Fibroblast of skin of right quadriceps (primary cell): ENCODE measurements around the gene FTO.

Source experiments
- DNase-seq: peaks from one replicate; pipeline ENCODE4 v3.0.0-alpha.2; 2013

FTO gene

DNA sequence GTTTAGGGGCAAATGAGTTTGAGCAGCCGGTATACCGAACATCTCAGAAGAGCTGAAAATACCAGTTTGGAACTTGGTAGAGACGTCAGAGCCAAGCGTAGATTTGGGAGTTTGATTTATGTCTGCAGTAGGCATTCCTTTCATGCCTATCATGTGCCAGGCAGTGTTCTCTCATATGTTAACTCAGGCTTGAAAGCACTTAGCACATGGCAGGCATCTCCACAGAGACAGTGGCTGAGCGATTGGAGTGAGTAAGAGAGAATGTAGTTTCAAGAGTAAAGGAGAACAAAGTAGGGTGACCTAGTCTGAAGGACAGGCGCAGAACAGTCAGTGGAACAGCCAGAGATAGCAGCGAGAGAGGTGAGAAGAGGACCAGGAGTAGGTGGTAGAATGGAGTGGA is 207.0 kb downstream of the FTO start:
- DNase-seq, result no peak

DNA sequence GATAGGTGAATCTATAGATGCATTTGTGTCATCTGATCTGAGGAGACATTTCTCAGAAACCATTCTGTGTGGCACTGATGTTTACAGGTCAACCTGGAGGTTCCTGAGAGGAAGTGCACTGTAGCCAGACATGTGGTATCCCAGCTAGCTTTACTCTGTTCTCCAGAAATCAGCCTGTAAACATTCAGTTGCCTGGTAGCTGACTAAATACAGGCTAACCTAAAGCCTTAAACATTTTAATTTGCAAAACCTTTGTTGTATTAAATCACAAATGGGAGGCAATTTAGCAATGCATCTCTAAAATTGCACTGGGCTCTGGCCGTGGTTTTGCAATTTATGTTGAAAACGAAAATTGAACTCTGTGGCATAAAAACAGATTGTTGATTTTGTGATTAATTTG is 207.6 kb downstream of the FTO start:
- DNase-seq, result no peak

DNA sequence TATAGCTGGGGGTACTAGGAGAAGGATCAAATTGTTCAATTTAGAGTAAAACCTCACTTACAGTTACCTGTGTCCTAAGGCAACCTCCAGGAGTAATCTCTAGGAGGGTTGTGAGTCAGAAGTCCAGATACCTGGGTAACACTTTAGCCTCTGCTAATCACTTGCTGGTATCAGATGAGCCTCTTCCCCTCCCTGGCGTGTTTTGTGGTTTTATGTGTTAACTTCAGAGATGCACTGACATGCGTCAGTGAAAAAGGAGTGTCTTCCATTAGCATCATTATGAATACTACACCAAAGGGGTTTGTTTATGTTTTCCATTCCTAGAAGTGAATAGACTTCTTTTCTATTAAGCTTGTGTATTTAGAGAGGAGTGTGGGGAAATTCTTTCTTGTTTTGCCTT is 208.2 kb downstream of the FTO start:
- no peak for DNase-seq

GRCh38 chr16:53913099-53913870 is 209.3 kb downstream of the FTO start:
- DNase-seq, result peak; percentile 97

- no peak for DNase-seq
Measured at GRCh38 chr16:53913920-53914319, 210.0 kb downstream of the FTO start.

DNA sequence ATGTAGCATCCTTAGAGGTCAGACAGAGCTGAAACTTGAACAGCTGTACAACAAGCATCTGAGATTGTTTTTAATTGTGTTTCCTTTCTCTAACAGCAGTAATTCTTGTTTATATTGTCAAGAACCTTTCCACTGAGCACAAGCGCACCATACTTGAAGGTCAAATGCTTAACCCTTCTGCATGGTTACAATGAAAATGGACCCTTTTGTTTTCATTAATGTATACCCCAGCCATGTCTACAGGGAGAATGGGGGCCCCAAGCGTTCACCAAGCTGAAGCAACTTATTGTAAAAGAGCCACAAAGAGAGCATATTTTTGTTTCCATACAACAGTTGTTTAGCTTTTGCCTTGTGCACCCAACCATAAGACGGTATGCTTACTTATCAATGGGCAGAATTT is 210.8 kb downstream of the FTO start:
- no peak for DNase-seq

DNA sequence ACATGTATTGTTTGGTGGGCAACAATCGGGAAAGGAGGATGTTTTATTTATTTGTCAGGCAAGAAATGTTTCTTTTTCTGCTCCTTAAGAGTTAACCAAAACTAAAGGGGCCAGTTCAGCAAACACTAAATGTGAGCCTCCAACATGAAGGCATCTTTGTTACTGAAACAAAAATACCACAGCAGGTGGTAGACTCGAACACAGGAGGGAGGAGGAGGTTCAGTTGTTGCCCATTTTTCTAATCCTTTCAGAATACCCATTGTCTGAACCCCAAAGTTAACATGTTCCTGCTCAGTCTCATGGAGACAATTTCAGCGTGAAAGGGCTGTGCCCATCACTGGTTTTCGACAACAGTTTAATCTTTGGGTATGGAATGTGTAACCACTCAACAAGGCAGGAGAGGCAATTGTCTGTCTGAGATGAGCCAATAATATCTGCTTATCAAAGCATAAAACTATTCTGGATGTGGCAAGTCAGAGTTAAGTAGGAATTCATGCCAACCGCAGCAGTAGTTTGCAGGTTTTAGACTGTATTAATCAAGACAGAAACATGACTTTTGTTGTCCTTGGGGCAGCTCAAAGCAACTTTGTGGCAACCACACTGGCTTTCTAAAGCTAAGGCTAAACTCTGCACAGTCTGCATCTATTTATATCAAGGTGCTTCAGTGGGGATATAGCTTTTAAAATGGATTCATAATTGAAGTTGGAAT is 211.7 kb downstream of the FTO start:
- DNase-seq, result no peak

DNA sequence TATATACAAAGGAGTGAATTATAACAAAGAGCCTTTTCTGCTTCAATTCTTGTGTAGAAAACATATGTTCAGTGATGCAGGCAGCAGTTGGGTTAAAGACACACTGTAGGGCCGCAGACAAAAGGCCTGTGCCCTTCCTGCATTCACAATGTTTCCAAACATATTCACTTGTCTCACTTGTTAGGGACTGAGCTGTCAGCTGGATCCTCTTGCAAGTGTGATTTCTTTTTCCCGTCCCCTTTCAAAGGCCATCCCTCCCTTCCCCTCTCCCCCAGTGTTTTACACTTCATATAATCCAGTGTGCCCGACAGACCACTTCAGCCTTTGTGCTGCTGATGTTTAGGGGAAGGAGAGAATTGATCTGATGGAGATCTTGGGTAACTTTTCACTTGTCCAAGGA is 217.0 kb downstream of the FTO start:
- DNase-seq, result no peak

- no peak for DNase-seq
Measured at GRCh38 chr16:53922067-53922806, 218.3 kb downstream of the FTO start.

- DNase-seq, result peak; percentile 32
Measured at GRCh38 chr16:53922807-53923571, 219.0 kb downstream of the FTO start.

- DNase-seq, result no peak
Measured at GRCh38 chr16:53924331-53925106, 220.6 kb downstream of the FTO start.

GRCh38 chr16:53925107-53925410 is 221.1 kb downstream of the FTO start:
- DNase-seq, result no peak

- DNase-seq, result no peak
Measured at GRCh38 chr16:53925526-53925925, 221.6 kb downstream of the FTO start.

- DNase-seq, result no peak
Measured at GRCh38 chr16:53926209-53926608, 222.3 kb downstream of the FTO start.

- DNase-seq, result no peak
Measured at GRCh38 chr16:53932975-53933374, 229.0 kb downstream of the FTO start.

- no peak for DNase-seq
Measured at GRCh38 chr16:53933407-53933806, 229.5 kb downstream of the FTO start.

DNA sequence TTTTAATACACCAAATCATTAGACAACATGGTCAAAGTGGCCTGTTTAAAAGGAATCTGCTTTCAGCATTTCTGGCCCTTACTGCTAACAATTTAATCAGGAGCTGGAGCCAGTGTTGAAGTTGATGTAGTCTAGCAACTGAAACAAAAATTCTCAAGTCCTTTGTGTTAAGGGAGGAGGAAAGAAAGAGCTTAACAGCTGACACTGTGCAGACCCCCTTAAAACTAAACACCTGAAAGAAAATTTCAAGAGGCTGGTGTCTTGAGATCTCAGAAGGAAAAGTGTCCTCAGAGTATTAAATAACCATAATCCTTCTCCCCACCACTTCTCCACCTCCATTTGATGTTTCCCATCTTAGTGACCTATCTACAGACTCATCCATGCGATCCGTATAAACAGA is 232.1 kb downstream of the FTO start:
- no peak for DNase-seq

DNA sequence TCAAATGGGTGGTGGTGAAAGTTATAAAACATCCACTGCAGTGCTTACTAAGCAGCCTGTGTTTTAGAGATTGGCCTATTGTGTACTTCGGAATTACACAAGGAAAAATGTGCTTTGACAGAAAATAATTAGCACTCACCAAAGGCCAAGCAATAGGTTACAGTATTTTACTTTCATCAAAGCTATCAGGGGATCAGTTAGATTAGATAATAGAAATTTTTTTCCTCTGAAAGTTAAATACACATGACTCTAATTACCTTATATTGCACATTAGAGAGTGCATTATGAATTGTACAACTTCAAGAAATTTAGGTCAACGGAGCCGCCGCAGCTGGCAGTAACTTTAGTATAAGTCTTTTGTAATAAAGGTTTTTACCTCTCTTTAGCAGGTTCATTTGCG is 232.6 kb downstream of the FTO start:
- no peak for DNase-seq

- DNase-seq, result no peak
Measured at GRCh38 chr16:53937161-53937880, 233.4 kb downstream of the FTO start.

DNA sequence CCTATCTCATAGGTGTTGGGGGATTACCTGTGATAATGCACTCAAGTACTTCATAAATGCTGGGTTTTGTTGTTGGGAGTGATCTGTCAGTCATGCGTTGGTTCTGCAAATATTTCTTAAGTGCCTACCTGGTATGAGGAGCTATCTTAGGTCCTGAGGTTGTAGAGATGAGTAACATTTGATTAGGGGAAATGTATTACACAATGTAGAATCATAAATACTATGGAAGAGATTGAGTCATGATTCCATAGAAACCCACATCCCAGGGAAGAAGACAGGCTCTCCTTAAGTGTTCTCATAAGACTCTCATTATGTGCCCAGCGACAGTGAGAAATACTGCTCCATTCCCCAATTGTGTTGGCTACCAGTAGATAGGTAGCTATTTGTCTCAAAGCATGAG is 240.1 kb downstream of the FTO start:
- DNase-seq, result peak; percentile 50

GRCh38 chr16:53945996-53946395 is 242.0 kb downstream of the FTO start:
- DNase-seq, result peak; percentile 57
